RWPE2 (cell line): ENCODE data around the gene RAB11A.
"Not testable (repeated sequence)": the region's sequence is repeated elsewhere in the genome, so short reads cannot be mapped to it uniquely, and the experiment has no call there.

Source experiments
- ATAC-seq: fragments of 200-7000 bp; cut with Tn5 transposase; 3 replicates; pipeline ENCODE4 v1.9.1; 2021; ENCODE audit warnings: low read depth
- DNase-seq: peaks from one replicate; pipeline ENCODE4 v3.0.0-alpha.2; 2020; ENCODE audit warnings: low spot score
- H3K27ac ChIP-seq: fragments of 450-650 bp; 2 replicates; pipeline ENCODE4 v1.5.1; 2017; ENCODE audit warnings: mild to moderate bottlenecking; ENCODE audit not compliant: poor library complexity, severe bottlenecking
- H3K27me3 ChIP-seq: fragments of 250-450 bp; sonication (Bioruptor Pico); 2 replicates; pipeline ENCODE4 v1.5.1; 2021; ENCODE audit warnings: mild to moderate bottlenecking, moderate library complexity; ENCODE audit not compliant: insufficient read depth, poor library complexity, severe bottlenecking
- H3K36me3 ChIP-seq: fragments of 250-450 bp; sonication (Bioruptor Pico); 2 replicates; pipeline ENCODE4 v1.5.1; 2020; ENCODE audit warnings: low read depth, mild to moderate bottlenecking, moderate library complexity
- H3K4me1 ChIP-seq: fragments of 250-450 bp; sonication (Bioruptor Pico); 2 replicates; pipeline ENCODE4 v1.5.1; 2021; ENCODE audit warnings: mild to moderate bottlenecking, moderate library complexity; ENCODE audit not compliant: insufficient read depth, poor library complexity, severe bottlenecking
- H3K4me3 ChIP-seq: fragments of 250-450 bp; sonication (Bioruptor Pico); 2 replicates; pipeline ENCODE4 v1.5.1; 2021; ENCODE audit warnings: mild to moderate bottlenecking, moderate library complexity; ENCODE audit not compliant: severe bottlenecking
- H3K9me3 ChIP-seq: fragments of 250-450 bp; sonication (Bioruptor Pico); 2 replicates; pipeline ENCODE4 v1.5.1; 2021; ENCODE audit warnings: mild to moderate bottlenecking, moderate library complexity; ENCODE audit not compliant: severe bottlenecking
- CTCF ChIP-seq: fragments of 450-650 bp; IDR thresholded peaks from one replicate; pipeline ENCODE4 v1.5.1; 2017; ENCODE audit warnings: mild to moderate bottlenecking, moderate library complexity; ENCODE audit not compliant: poor library complexity, severe bottlenecking

Gene RAB11A

GRCh38 chr15:65868546-65869125 is 655 bp upstream of the RAB11A start:
- no peak for TF ChIP-seq CTCF
- Histone ChIP-seq H3K4me1 (peaks cover 18% of the 10 kb centered on the region), H3K27me3 (no peaks in the 10 kb centered on the region), H3K9me3 (no peaks in the 10 kb centered on the region), H3K4me3 (peak overlapping the region; percentile 90), H3K27ac (peak overlapping the region; percentile 80), H3K36me3 (0 out of 2 replicates have a peak, but pooled peaks cover 6% of the 10 kb centered on the region)
- no peak for DNase-seq
- ATAC-seq, result no peak

- H3K36me3 ChIP-seq, result peaks cover 22% of the 10 kb centered on the region
- no peaks in the 10 kb centered on the region for H3K9me3 ChIP-seq
- TF ChIP-seq CTCF, result no peak
- no peaks in the 10 kb centered on the region for H3K27me3 ChIP-seq
- ATAC-seq (peak; percentile 51), DNase-seq (peak; percentile 76)
- peaks cover 18% of the 10 kb centered on the region for H3K4me1 ChIP-seq
- peak overlapping the region; percentile 90 for H3K4me3 ChIP-seq
- peak overlapping the region; percentile 80 for H3K27ac ChIP-seq
Measured at GRCh38 chr15:65869954-65870871, 922 bp downstream of the RAB11A start.

- peak; percentile 63 for ATAC-seq
- no peak for TF ChIP-seq CTCF
- DNase-seq, result no peak
- Histone ChIP-seq H3K27me3 (no peaks in the 10 kb centered on the region), H3K27ac (peak overlapping the region; percentile 80), H3K4me3 (peak overlapping the region; percentile 90), H3K9me3 (no peaks in the 10 kb centered on the region), H3K36me3 (peaks cover 30% of the 10 kb centered on the region), H3K4me1 (peaks cover 18% of the 10 kb centered on the region)
Measured at GRCh38 chr15:65870889-65871533, 1.7 kb downstream of the RAB11A start.

- Histone ChIP-seq H3K27ac (peak overlapping the region; percentile 80), H3K36me3 (peaks cover 39% of the 10 kb centered on the region), H3K4me1 (peaks cover 18% of the 10 kb centered on the region)
- not testable (repeated sequence) for H3K27me3 ChIP-seq, H3K9me3 ChIP-seq, ATAC-seq, DNase-seq, H3K4me3 ChIP-seq
Measured at GRCh38 chr15:65871886-65872285, 2.6 kb downstream of the RAB11A start.

- Histone ChIP-seq H3K36me3 (peaks cover 46% of the 10 kb centered on the region), H3K4me1 (peaks cover 18% of the 10 kb centered on the region), H3K27ac (peak overlapping the region; percentile 80)
- H3K4me3 ChIP-seq, H3K9me3 ChIP-seq, H3K27me3 ChIP-seq, DNase-seq, ATAC-seq: not testable (repeated sequence)
Measured at GRCh38 chr15:65872596-65872995, 3.3 kb downstream of the RAB11A start.
